Measurements from ENCODE around the gene BEST3.

Gene BEST3

GRCh38 chr12:69651922-69652321 is 47.2 kb downstream of the BEST3 start:
- H3K4me3 ChIP-seq (ENCODE audit: low read length in 2 of 2), result no peak overlapping the region
- H4K91ac ChIP-seq (ENCODE audit: low read depth, low read length, poor library complexity), result no peak overlapping the region
- H3K79me1 ChIP-seq (ENCODE audit: low read depth, low read length), result no peaks in the 10 kb centered on the region
- H3K18ac ChIP-seq (ENCODE audit: low read length), result no peak overlapping the region
- H2BK12ac ChIP-seq (ENCODE audit: low read length), result no peak overlapping the region
- H2BK5ac ChIP-seq (ENCODE audit: low read length), result no peak overlapping the region
- no peak overlapping the region for H2BK15ac ChIP-seq (ENCODE audit: low read length)
- no peak overlapping the region for H3K4me2 ChIP-seq (ENCODE audit: insufficient read depth, low read length, poor library complexity, severe bottlenecking)
- H3K36me3 ChIP-seq (replicated peaks in 1 of 2; ENCODE audit: control insufficient read depth in 2 of 2, insufficient read depth in 2 of 2, low read length in 2 of 2), result no peaks in the 10 kb centered on the region
- H3K9ac ChIP-seq (ENCODE audit: low read depth, low read length, poor library complexity), result no peak overlapping the region
- no peak overlapping the region for H4K8ac ChIP-seq (ENCODE audit: low read depth, low read length)
- no peak overlapping the region for H2AFZ ChIP-seq (ENCODE audit: low read length)
- no peak overlapping the region for H2AK5ac ChIP-seq (ENCODE audit: low read depth, low read length)
- H3K27ac ChIP-seq (replicated peaks; ENCODE audit: low read length), result no peak overlapping the region
- no peak overlapping the region for H3K4ac ChIP-seq (ENCODE audit: low read length)
- DNase-seq (ENCODE audit: low spot score), result no peak
- no peak overlapping the region for H3K23ac ChIP-seq (ENCODE audit: low read depth, low read length, poor library complexity)
- peaks cover 0 to 6% (median 0%) of the 10 kb centered on the region in 3 experiments for H3K27me3 ChIP-seq (ENCODE audit: control insufficient read depth in 3 of 3, insufficient read depth in 3 of 3, low read depth in 1 of 3, low read length in 3 of 3)
- no peak overlapping the region for H3K14ac ChIP-seq (ENCODE audit: low read length)
- H3K4me1 ChIP-seq (ENCODE audit: control insufficient read depth in 2 of 2, insufficient read depth in 1 of 2, low read depth in 1 of 2, low read length in 2 of 2), result peaks cover 0 to 1% of the 10 kb centered on the region in 2 donors
- no CpG with 5 or more reads among the region's 3 CpGs for WGBS, 2 donors (ENCODE audit: extremely low coverage in 2 of 2, insufficient read length in 2 of 2, insufficient replicate concordance in 1 of 2)
- no peaks in the 10 kb centered on the region for H3K9me3 ChIP-seq (replicated peaks in 1 of 2; ENCODE audit: control insufficient read depth in 2 of 2, insufficient read depth in 1 of 2, low read depth in 1 of 2, low read length in 2 of 2)
- no peak overlapping the region for H2BK120ac ChIP-seq (ENCODE audit: low read depth, low read length)

- no peak overlapping the region for H3K27ac ChIP-seq (replicated peaks; ENCODE audit: low read length)
- peaks cover 0 to 13% (median 0%) of the 10 kb centered on the region in 3 experiments for H3K27me3 ChIP-seq (ENCODE audit: control insufficient read depth in 3 of 3, insufficient read depth in 3 of 3, low read depth in 1 of 3, low read length in 3 of 3)
- no peak for DNase-seq (ENCODE audit: low spot score)
- H3K4me2 ChIP-seq (ENCODE audit: insufficient read depth, low read length, poor library complexity, severe bottlenecking), result no peak overlapping the region
- no peak overlapping the region for H4K8ac ChIP-seq (ENCODE audit: low read depth, low read length)
- H3K4me1 ChIP-seq (ENCODE audit: control insufficient read depth in 2 of 2, insufficient read depth in 1 of 2, low read depth in 1 of 2, low read length in 2 of 2), result no peaks in the 10 kb centered on the region
- H2BK5ac ChIP-seq (ENCODE audit: low read length), result no peak overlapping the region
- no peak overlapping the region for H3K14ac ChIP-seq (ENCODE audit: low read length)
- H2BK12ac ChIP-seq (ENCODE audit: low read length), result no peak overlapping the region
- H3K9ac ChIP-seq (ENCODE audit: low read depth, low read length, poor library complexity), result no peak overlapping the region
- no peak overlapping the region for H4K91ac ChIP-seq (ENCODE audit: low read depth, low read length, poor library complexity)
- H2AFZ ChIP-seq (ENCODE audit: low read length), result no peak overlapping the region
- no peak overlapping the region for H2BK120ac ChIP-seq (ENCODE audit: low read depth, low read length)
- H3K18ac ChIP-seq (ENCODE audit: low read length), result no peak overlapping the region
- no peak overlapping the region for H2BK15ac ChIP-seq (ENCODE audit: low read length)
- no peaks in the 10 kb centered on the region for H3K36me3 ChIP-seq (replicated peaks in 1 of 2; ENCODE audit: control insufficient read depth in 2 of 2, insufficient read depth in 2 of 2, low read length in 2 of 2)
- H3K4ac ChIP-seq (ENCODE audit: low read length), result no peak overlapping the region
- H2AK5ac ChIP-seq (ENCODE audit: low read depth, low read length), result no peak overlapping the region
- H3K23ac ChIP-seq (ENCODE audit: low read depth, low read length, poor library complexity), result no peak overlapping the region
- H3K9me3 ChIP-seq (replicated peaks in 1 of 2; ENCODE audit: control insufficient read depth in 2 of 2, insufficient read depth in 1 of 2, low read depth in 1 of 2, low read length in 2 of 2), result no peaks in the 10 kb centered on the region
- no peaks in the 10 kb centered on the region for H3K79me1 ChIP-seq (ENCODE audit: low read depth, low read length)
- WGBS, 2 donors (ENCODE audit: extremely low coverage in 2 of 2, insufficient read length in 2 of 2, insufficient replicate concordance in 1 of 2), result no CpG with 5 or more reads among the region's 4 CpGs
- no peak overlapping the region for H3K4me3 ChIP-seq (ENCODE audit: low read length in 2 of 2)
Observed at GRCh38 chr12:69649529-69649928, 49.6 kb downstream of the BEST3 start.

GRCh38 chr12:69648476-69648875 is 50.6 kb downstream of the BEST3 start:
- Histone ChIP-seq H3K27ac (replicated peaks; ENCODE audit: low read length) (no peak overlapping the region), H2BK120ac (ENCODE audit: low read depth, low read length) (no peak overlapping the region), H2AFZ (ENCODE audit: low read length) (no peak overlapping the region), H2BK5ac (ENCODE audit: low read length) (no peak overlapping the region), H3K4me2 (ENCODE audit: insufficient read depth, low read length, poor library complexity, severe bottlenecking) (no peak overlapping the region), H3K27me3 (ENCODE audit: control insufficient read depth in 3 of 3, insufficient read depth in 3 of 3, low read depth in 1 of 3, low read length in 3 of 3) (peaks cover 0 to 14% (median 0%) of the 10 kb centered on the region in 3 experiments), H2AK5ac (ENCODE audit: low read depth, low read length) (no peak overlapping the region), H3K14ac (ENCODE audit: low read length) (no peak overlapping the region), H3K4ac (ENCODE audit: low read length) (no peak overlapping the region), H2BK12ac (ENCODE audit: low read length) (no peak overlapping the region), H3K23ac (ENCODE audit: low read depth, low read length, poor library complexity) (no peak overlapping the region), H3K9ac (ENCODE audit: low read depth, low read length, poor library complexity) (no peak overlapping the region), H3K36me3 (replicated peaks in 1 of 2; ENCODE audit: control insufficient read depth in 2 of 2, insufficient read depth in 2 of 2, low read length in 2 of 2) (no peaks in the 10 kb centered on the region), H3K9me3 (replicated peaks in 1 of 2; ENCODE audit: control insufficient read depth in 2 of 2, insufficient read depth in 1 of 2, low read depth in 1 of 2, low read length in 2 of 2) (no peaks in the 10 kb centered on the region), H4K91ac (ENCODE audit: low read depth, low read length, poor library complexity) (no peak overlapping the region), H3K18ac (ENCODE audit: low read length) (no peak overlapping the region), H4K8ac (ENCODE audit: low read depth, low read length) (no peak overlapping the region), H3K4me1 (ENCODE audit: control insufficient read depth in 2 of 2, insufficient read depth in 1 of 2, low read depth in 1 of 2, low read length in 2 of 2) (no peaks in the 10 kb centered on the region), H3K4me3 (ENCODE audit: low read length in 2 of 2) (no peak overlapping the region), H3K79me1 (ENCODE audit: low read depth, low read length) (no peaks in the 10 kb centered on the region), H2BK15ac (ENCODE audit: low read length) (no peak overlapping the region)
- DNase-seq (ENCODE audit: low spot score), result no peak
- no CpG with 5 or more reads among the region's 3 CpGs for WGBS, 2 donors (ENCODE audit: extremely low coverage in 2 of 2, insufficient read length in 2 of 2, insufficient replicate concordance in 1 of 2)

- Histone ChIP-seq H2BK120ac (ENCODE audit: low read depth, low read length) (no peak overlapping the region), H3K79me1 (ENCODE audit: low read depth, low read length) (no peaks in the 10 kb centered on the region)
Observed at GRCh38 chr12:69647178-69647577, 51.9 kb downstream of the BEST3 start.

More at GRCh38 chr12:69647178-69647577, 51.9 kb downstream of the BEST3 start:
- Histone ChIP-seq H4K91ac (ENCODE audit: low read depth, low read length, poor library complexity) (no peak overlapping the region), H4K8ac (ENCODE audit: low read depth, low read length) (no peak overlapping the region), H3K36me3 (replicated peaks in 1 of 2; ENCODE audit: control insufficient read depth in 2 of 2, insufficient read depth in 2 of 2, low read length in 2 of 2) (no peaks in the 10 kb centered on the region), H3K4me3 (ENCODE audit: low read length in 2 of 2) (no peak overlapping the region), H2BK15ac (ENCODE audit: low read length) (no peak overlapping the region), H3K4ac (ENCODE audit: low read length) (no peak overlapping the region), H3K4me1 (ENCODE audit: control insufficient read depth in 2 of 2, insufficient read depth in 1 of 2, low read depth in 1 of 2, low read length in 2 of 2) (no peaks in the 10 kb centered on the region), H2BK12ac (ENCODE audit: low read length) (no peak overlapping the region), H3K9me3 (replicated peaks in 1 of 2; ENCODE audit: control insufficient read depth in 2 of 2, insufficient read depth in 1 of 2, low read depth in 1 of 2, low read length in 2 of 2) (no peaks in the 10 kb centered on the region), H2AFZ (ENCODE audit: low read length) (no peak overlapping the region), H3K14ac (ENCODE audit: low read length) (no peak overlapping the region), H2BK5ac (ENCODE audit: low read length) (no peak overlapping the region), H3K27ac (replicated peaks; ENCODE audit: low read length) (no peak overlapping the region), H2AK5ac (ENCODE audit: low read depth, low read length) (no peak overlapping the region), H3K18ac (ENCODE audit: low read length) (no peak overlapping the region), H3K9ac (ENCODE audit: low read depth, low read length, poor library complexity) (no peak overlapping the region), H3K27me3 (ENCODE audit: control insufficient read depth in 3 of 3, insufficient read depth in 3 of 3, low read depth in 1 of 3, low read length in 3 of 3) (peaks cover 0 to 14% (median 0%) of the 10 kb centered on the region in 3 experiments), H3K4me2 (ENCODE audit: insufficient read depth, low read length, poor library complexity, severe bottlenecking) (no peak overlapping the region), H3K23ac (ENCODE audit: low read depth, low read length, poor library complexity) (no peak overlapping the region)
- WGBS, 2 donors (ENCODE audit: extremely low coverage in 2 of 2, insufficient read length in 2 of 2, insufficient replicate concordance in 1 of 2), result no CpG with 5 or more reads among the region's 4 CpGs
- DNase-seq (ENCODE audit: low spot score), result no peak

All from neuronal stem cell (in vitro differentiated cells).